GM06990 (cell line): ENCODE measurements around the gene ATE1.
A peak's percentile ranks its signal among the peaks of the same experiment; 100 is the strongest.

Experiments used
- DNase-seq: peaks from one replicate; pipeline ENCODE4 v3.0.0-alpha.2; 2011; ENCODE audit not compliant: insufficient read length; ENCODE audit errors: extremely low read depth
- H3K27me3 ChIP-seq: replicated peaks from 2 replicates; pipeline ENCODE4 v1.6.0; 2011; ENCODE audit warnings: low read length; ENCODE audit not compliant: control insufficient read depth, insufficient read depth
- H3K36me3 ChIP-seq: 2 replicates; pipeline ENCODE4 v1.5.1; 2011; ENCODE audit warnings: low read length; ENCODE audit not compliant: control insufficient read depth, insufficient read depth
- H3K4me3 ChIP-seq: replicated peaks from 2 replicates; pipeline ENCODE4 v1.5.1; 2011; ENCODE audit warnings: low read depth, mild to moderate bottlenecking, control low read depth, low read length
- CTCF ChIP-seq: IDR thresholded peaks from 2 replicates; pipeline ENCODE4 v1.5.1; 2011; ENCODE audit warnings: low read length, control low read depth, mild to moderate bottlenecking, inconsistent platforms; ENCODE audit not compliant: insufficient read depth, poor library complexity, severe bottlenecking

The ATE1 gene

GRCh38 chr10:121846555-121846954 is 81.3 kb downstream of the ATE1 start:
- TF ChIP-seq CTCF = no peak

GRCh38 chr10:121845044-121845784 is 82.6 kb downstream of the ATE1 start:
- H3K36me3 ChIP-seq = no peaks in the 10 kb centered on the region; the same call in 1 of the 2 replicates
- no peak for TF ChIP-seq CTCF
- no peaks in the 10 kb centered on the region for H3K27me3 ChIP-seq
- DNase-seq = peak; percentile 28
- H3K4me3 ChIP-seq = no peak overlapping the region

More at GRCh38 chr10:121846555-121846954, 81.3 kb downstream of the ATE1 start:
- no peak overlapping the region for H3K4me3 ChIP-seq
- DNase-seq = no peak
- H3K36me3 ChIP-seq = no peaks in the 10 kb centered on the region; the same call in 1 of the 2 replicates
- no peaks in the 10 kb centered on the region for H3K27me3 ChIP-seq

- TF ChIP-seq CTCF = no peak
- H3K4me3 ChIP-seq = no peak overlapping the region
- no peaks in the 10 kb centered on the region for H3K27me3 ChIP-seq
- H3K36me3 ChIP-seq = no peaks in the 10 kb centered on the region; the same call in 1 of the 2 replicates
- DNase-seq = no peak
Measured at GRCh38 chr10:121844537-121844936, 83.3 kb downstream of the ATE1 start.

- no peak overlapping the region for H3K4me3 ChIP-seq
- DNase-seq = no peak
- TF ChIP-seq CTCF = no peak
- H3K27me3 ChIP-seq = no peaks in the 10 kb centered on the region
- no peaks in the 10 kb centered on the region for H3K36me3 ChIP-seq
Measured at GRCh38 chr10:121843379-121843778, 84.5 kb downstream of the ATE1 start.

GRCh38 chr10:121841862-121842261 is 86.0 kb downstream of the ATE1 start:
- Histone ChIP-seq H3K27me3 (no peaks in the 10 kb centered on the region), H3K4me3 (no peak overlapping the region), H3K36me3 (no peaks in the 10 kb centered on the region)
- no peak for DNase-seq
- no peak for TF ChIP-seq CTCF
